Upper lobe of left lung (tissue), 6 donors: ENCODE data around the gene ENTREP3. TPM values are rescaled to one million over a fixed set of nuclear protein-coding genes. Genes with fewer than 3 reads are reported as not detected.

ENCODE experiments used
- ATAC-seq, 2 donors: fragments of 200-7000 bp; cut with Tn5 transposase; one replicate each; pipeline ENCODE4 v1.9.1; 2022; ENCODE audit warnings: mild to moderate bottlenecking in 2 of 2, moderate library complexity in 2 of 2; ENCODE audit not compliant: low FRiP score in 2 of 2
- DNase-seq, 2 donors: peaks; one replicate each; pipeline ENCODE4 v3.0.0-alpha.2; 2019 to 2020
- H3K27ac ChIP-seq, 4 donors: fragments of 200-600 bp; sonication (generic); one replicate each; pipeline ENCODE4 v1.5.1; 2016 to 2019
- H3K27me3 ChIP-seq, 4 donors: fragments of 200-600 bp; sonication (generic); one replicate each; pipeline ENCODE4 v1.5.1; 2017 to 2019
- H3K36me3 ChIP-seq, 4 donors: fragments of 200-600 bp; sonication (generic); one replicate each; pipeline ENCODE4 v1.5.1; 2016 to 2019
- H3K4me1 ChIP-seq, 4 donors: fragments of 200-600 bp; sonication (generic); one replicate each; pipeline ENCODE4 v1.5.1; 2018 to 2019
- H3K4me3 ChIP-seq, 4 donors: fragments of 200-600 bp; sonication (generic); one replicate each; pipeline ENCODE4 v1.5.1; 2017 to 2019; ENCODE audit warnings: mild to moderate bottlenecking in 2 of 4, moderate library complexity in 1 of 4
- H3K9me3 ChIP-seq, 4 donors: fragments of 200-600 bp; sonication (generic); one replicate each; pipeline ENCODE4 v1.5.1; 2018 to 2019
- CTCF ChIP-seq, 6 experiments: fragments of 450-650 bp in 4 of 6; fragments of 200-600 bp in 2 of 6; sonication (generic) in 2 of 6; IDR thresholded peaks; one replicate each; pipeline ENCODE4 v1.5.1; 2016 to 2019; ENCODE audit warnings: antibody characterized with exemption in 6 of 6
- EP300 ChIP-seq, 4 donors: sonication (generic); formaldehyde crosslinking; IDR thresholded peaks; one replicate each; pipeline ENCODE4 v1.5.1; 2017; ENCODE audit warnings: antibody characterized with exemption in 4 of 4, control low read depth in 2 of 4
- POLR2A ChIP-seq, 4 donors: fragments of 450-650 bp; IDR thresholded peaks; one replicate each; pipeline ENCODE4 v1.5.1; 2016 to 2017; ENCODE audit warnings: antibody characterized with exemption in 4 of 4, mild to moderate bottlenecking in 2 of 4
- POLR2AphosphoS5 ChIP-seq, 2 donors: sonication (generic); formaldehyde crosslinking; IDR thresholded peaks; one replicate each; pipeline ENCODE4 v1.5.1; 2017; ENCODE audit warnings: antibody characterized with exemption in 2 of 2
- WGBS, 2 donors: methylation state at CpG; one replicate each; pipeline ENCODE4 v1.1.5; 2017 to 2018; 5-methylcytosine and 5-hydroxymethylcytosine counted together
- total RNA-seq, 6 donors: library from RNA; depleted of rRNA in 4 of 6; stranded (reverse); fragments of >200 nt in 4 of 6; gene quantifications; one replicate each; pipeline versions ENCODE4 v1.1.0 to v1.2.1, GENCODE V29; 2016 to 2021
- donor health status: DM: no; HTN: no; CAD: no; lungs with moderate emphysema.
- donor health status: DM: no; HTN: yes; CAD: no; lungs with severe emphysema.

The ENTREP3 gene
- total RNA-seq, 6 donors from 2014 or later = 9.3 to 30.3 (median 20.6) TPM

GRCh38 chr1:155205969-155206593, 49.2 kb downstream of the ENTREP3 start:
- Histone ChIP-seq H3K4me1 (peaks cover 26 to 32% (median 27%) of the 10 kb centered on the region in 4 donors), H3K4me3 (no peak overlapping the region), H3K27me3 (no peaks in the 10 kb centered on the region), H3K36me3 (no peaks in the 10 kb centered on the region), H3K9me3 (no peaks in the 10 kb centered on the region), H3K27ac (no peak overlapping the region)
- TF ChIP-seq POLR2A (IDR thresholded peaks at IDR 0.05) (no peak), POLR2AphosphoS5 (IDR thresholded peaks at IDR 0.05) (no peak), EP300 (IDR thresholded peaks at IDR 0.05) (no peak), CTCF (IDR thresholded peaks at IDR 0.05) (no peak)
- 74 to 86% methylated on average over 9 of the region's 9 CpGs for WGBS, 2 donors
- DNase-seq (no peak), ATAC-seq (no peak)

GRCh38 chr1:155205035-155205434, 50.2 kb downstream of the ENTREP3 start:
- no peak overlapping the region for H3K27ac ChIP-seq
- H3K36me3 ChIP-seq = no peaks in the 10 kb centered on the region
- ATAC-seq = no peak
- no peak overlapping the region for H3K4me3 ChIP-seq
- no peaks in the 10 kb centered on the region for H3K9me3 ChIP-seq
- no peak for DNase-seq
- WGBS, 2 donors = 96 to 97% methylated on average over 14 of the region's 14 CpGs
- H3K4me1 ChIP-seq = peaks cover 26 to 28% (median 27%) of the 10 kb centered on the region in 4 donors
- no peak for TF ChIP-seq POLR2AphosphoS5 (IDR thresholded peaks at IDR 0.05)
- no peak for TF ChIP-seq CTCF (IDR thresholded peaks at IDR 0.05)
- H3K27me3 ChIP-seq = no peaks in the 10 kb centered on the region

- no peak for ATAC-seq
- Histone ChIP-seq H3K9me3 (no peaks in the 10 kb centered on the region), H3K4me1 (peaks cover 14 to 16% (median 15%) of the 10 kb centered on the region in 4 donors), H3K27me3 (no peaks in the 10 kb centered on the region), H3K27ac (no peak overlapping the region), H3K36me3 (peaks cover 0 to 7% (median 5%) of the 10 kb centered on the region in 4 donors), H3K4me3 (no peak overlapping the region)
- peak in 1 of 2 donors; percentile 49 for DNase-seq
- TF ChIP-seq POLR2A (IDR thresholded peaks at IDR 0.05) (no peak), CTCF (IDR thresholded peaks at IDR 0.05) (no peak), POLR2AphosphoS5 (IDR thresholded peaks at IDR 0.05) (no peak), EP300 (IDR thresholded peaks at IDR 0.05) (no peak)
- 89 to 92% methylated on average over 16 to 18 of the region's 19 CpGs for WGBS, 2 donors
Observed at GRCh38 chr1:155202731-155203515, 52.4 kb downstream of the ENTREP3 start.

DNA sequence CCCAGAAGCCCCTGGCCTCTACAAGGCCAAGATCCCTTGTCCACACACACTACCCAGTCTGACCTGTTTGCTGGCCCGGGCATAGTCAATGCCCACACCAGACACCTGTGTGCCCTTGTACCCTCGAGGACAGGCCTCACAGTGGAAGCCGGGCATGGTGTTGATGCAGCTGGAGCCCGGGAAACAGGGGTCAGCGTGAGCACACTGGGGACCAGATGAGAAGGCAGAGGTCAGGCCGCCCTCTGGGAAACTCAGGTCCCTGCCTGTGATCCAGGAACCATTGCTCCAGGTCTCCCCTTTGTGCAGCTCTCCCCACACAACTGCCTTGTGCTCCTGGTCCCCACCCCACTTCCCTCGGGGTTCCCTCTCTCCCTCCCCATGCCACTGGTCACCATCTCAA, 53.1 kb downstream of the ENTREP3 start:
- Histone ChIP-seq H3K36me3 (peaks cover 0 to 11% (median 7%) of the 10 kb centered on the region in 4 donors), H3K9me3 (no peaks in the 10 kb centered on the region), H3K27me3 (no peaks in the 10 kb centered on the region), H3K4me3 (no peak overlapping the region), H3K4me1 (peaks cover 7 to 9% (median 8%) of the 10 kb centered on the region in 4 donors), H3K27ac (no peak overlapping the region)
- TF ChIP-seq POLR2AphosphoS5 (IDR thresholded peaks at IDR 0.05) = no peak
- ATAC-seq = no peak
- WGBS, 2 donors = 85 to 93% methylated on average over 7 of the region's 7 CpGs
- DNase-seq = no peak

GRCh38 chr1:155200920-155201319, 54.4 kb downstream of the ENTREP3 start:
- peaks cover 0 to 14% (median 7%) of the 10 kb centered on the region in 4 donors for H3K36me3 ChIP-seq
- no peak for ATAC-seq
- DNase-seq = no peak
- no peaks in the 10 kb centered on the region for H3K9me3 ChIP-seq
- 90 to 92% methylated on average over 3 to 5 of the region's 5 CpGs for WGBS, 2 donors
- H3K4me1 ChIP-seq = no peaks in the 10 kb centered on the region
- no peak for TF ChIP-seq POLR2AphosphoS5 (IDR thresholded peaks at IDR 0.05)
- no peak for TF ChIP-seq EP300 (IDR thresholded peaks at IDR 0.05)
- no peak for TF ChIP-seq CTCF (IDR thresholded peaks at IDR 0.05)
- TF ChIP-seq POLR2A (IDR thresholded peaks at IDR 0.05) = no peak
- H3K27ac ChIP-seq = no peak overlapping the region
- no peak overlapping the region for H3K4me3 ChIP-seq
- no peaks in the 10 kb centered on the region for H3K27me3 ChIP-seq
